ENCODE data around the gene SPTBN5. TPM values are rescaled to one million over a fixed set of nuclear protein-coding genes. Genes with fewer than 3 reads are reported as not detected.
A peak's percentile ranks its signal among the peaks of the same experiment; 100 is the strongest.

Gene SPTBN5
- total RNA-seq, 1 donor from 2014 or later = 1.9 TPM

GRCh38 chr15:41862515-41863116 lies 31.2 kb downstream of the SPTBN5 start:
- Histone ChIP-seq H3K4me3 (no peak overlapping the region), H3K9me3 (no peaks in the 10 kb centered on the region), H3K36me3 (no peaks in the 10 kb centered on the region), H3K27ac (no peak overlapping the region), H3K27me3 (no peaks in the 10 kb centered on the region), H3K4me1 (no peaks in the 10 kb centered on the region)
- DNase-seq (peak; percentile 84), ATAC-seq (peak; percentile 56)
- no peak for TF ChIP-seq CTCF (IDR thresholded peaks at IDR 0.05)
- intact Hi-C loops (cut with DNase I) = no loop called here

GRCh38 chr15:41861736-41862356 lies 32.0 kb downstream of the SPTBN5 start:
- no peaks in the 10 kb centered on the region for H3K4me1 ChIP-seq
- TF ChIP-seq CTCF (IDR thresholded peaks at IDR 0.05) = no peak

GRCh38 chr15:41860049-41860828 lies 33.6 kb downstream of the SPTBN5 start:
- TF ChIP-seq CTCF (IDR thresholded peaks at IDR 0.05) = peak; percentile 27
- DNase-seq (no peak), ATAC-seq (peak; percentile 29)
- Histone ChIP-seq H3K4me3 (no peak overlapping the region), H3K36me3 (no peaks in the 10 kb centered on the region), H3K4me1 (no peaks in the 10 kb centered on the region), H3K27me3 (no peaks in the 10 kb centered on the region), H3K27ac (no peak overlapping the region), H3K9me3 (no peaks in the 10 kb centered on the region)
- intact Hi-C loops (cut with DNase I) = no loop called here

More at GRCh38 chr15:41861736-41862356, 32.0 kb downstream of the SPTBN5 start:
- Histone ChIP-seq H3K36me3 (no peaks in the 10 kb centered on the region), H3K27ac (no peak overlapping the region), H3K27me3 (no peaks in the 10 kb centered on the region), H3K4me3 (no peak overlapping the region), H3K9me3 (no peaks in the 10 kb centered on the region)
- DNase-seq (no peak), ATAC-seq (no peak)
- intact Hi-C loops (cut with DNase I) = no loop called here

GRCh38 chr15:41858756-41859155 lies 35.1 kb downstream of the SPTBN5 start:
- no peaks in the 10 kb centered on the region for H3K36me3 ChIP-seq
- ATAC-seq (no peak), DNase-seq (no peak)
- intact Hi-C loops (cut with DNase I) = no loop called here
- no peaks in the 10 kb centered on the region for H3K4me1 ChIP-seq
- no peak for TF ChIP-seq CTCF (IDR thresholded peaks at IDR 0.05)
- no peaks in the 10 kb centered on the region for H3K9me3 ChIP-seq
- no peak overlapping the region for H3K4me3 ChIP-seq
- H3K27me3 ChIP-seq = no peaks in the 10 kb centered on the region
- no peak overlapping the region for H3K27ac ChIP-seq

GRCh38 chr15:41857316-41857715 lies 36.5 kb downstream of the SPTBN5 start:
- no peaks in the 10 kb centered on the region for H3K4me1 ChIP-seq
- H3K27ac ChIP-seq = no peak overlapping the region
- intact Hi-C loops (cut with DNase I) = no loop called here
- no peak for DNase-seq
- no peaks in the 10 kb centered on the region for H3K27me3 ChIP-seq
- TF ChIP-seq CTCF (IDR thresholded peaks at IDR 0.05) = no peak
- no peaks in the 10 kb centered on the region for H3K36me3 ChIP-seq
- ATAC-seq = no peak
- no peak overlapping the region for H3K4me3 ChIP-seq
- H3K9me3 ChIP-seq = no peaks in the 10 kb centered on the region
